SH-SY5Y (cell line): ENCODE results near the gene FNBP1.

Experiments used
- GATA2 ChIP-seq: IDR thresholded peaks from 2 replicates; pipeline ENCODE4 v1.6.1; 2011; ENCODE audit warnings: mild to moderate bottlenecking, low read depth, low read length
- GATA3 ChIP-seq: IDR thresholded peaks from 2 replicates; pipeline ENCODE4 v1.6.1; 2011; ENCODE audit warnings: low read depth, mild to moderate bottlenecking, low read length, moderate library complexity

DNA sequence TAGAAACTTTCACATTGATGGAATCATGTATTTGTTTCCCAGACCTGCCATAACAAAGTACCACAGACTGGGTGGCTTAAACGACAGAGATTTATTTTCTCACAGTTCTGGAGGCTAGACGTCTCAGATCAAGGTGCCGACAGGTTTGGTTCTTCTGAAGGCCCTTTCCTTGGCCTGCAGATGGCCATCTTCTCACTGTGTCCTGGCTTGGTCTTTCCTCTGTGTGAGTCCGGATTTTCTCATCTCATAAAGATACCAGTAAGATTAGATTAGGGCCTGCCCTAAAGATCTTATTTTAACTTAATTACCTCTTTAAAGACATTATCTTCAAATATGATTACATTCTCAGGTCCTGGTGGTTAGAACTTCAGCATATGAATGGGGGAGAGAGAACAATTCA is 201.9 kb downstream of the FNBP1 start:
- TF ChIP-seq GATA3: no peak
- no peak for TF ChIP-seq GATA2
